ENCODE data around the gene GALM. TPM values are rescaled to one million over a fixed set of nuclear protein-coding genes. Genes with fewer than 3 reads are reported as not detected.
A peak's percentile ranks its signal among the peaks of the same experiment; 100 is the strongest.

Gene GALM
- total and polyA plus RNA-seq, 10 of the 15 experiments (the other 5 are each of a cell fraction or from before 2014, with no cell fraction given) = 1.1 to 4.0 (median 1.7) TPM

- no peak overlapping the region for H3K27ac ChIP-seq (ENCODE audit: control insufficient read depth, insufficient read depth)
- H3K9ac ChIP-seq (ENCODE audit: control insufficient read depth, insufficient read depth, low read length) = no peak overlapping the region
- H4K20me1 ChIP-seq (ENCODE audit: control insufficient read depth, insufficient read depth) = no peaks in the 10 kb centered on the region
- no peak for ATAC-seq
- POLR2A ChIA-PET = interaction anchor here (0.6 to 1.5 kb wide), 2 partner anchors 9 to 25 kb away, joined by 6 to 9 read pairs; no protein-coding TSS in a partner anchor
- H3K4me1 ChIP-seq (ENCODE audit: control insufficient read depth, insufficient read depth, low read length) = peaks cover 24% of the 10 kb centered on the region
- H3K79me2 ChIP-seq (ENCODE audit: control insufficient read depth, insufficient read depth, low read length) = no peaks in the 10 kb centered on the region
- TF ChIP-seq ELK1 (IDR thresholded peaks at IDR 0.05; ENCODE audit: low read depth, low read length) = no peak
- TF ChIP-seq RAD51 (IDR thresholded peaks at IDR 0.05) = no peak
- peak; percentile 16; the same call in 1 of the 2 replicates for TF ChIP-seq MTA2 (IDR thresholded peaks at IDR 0.05; ENCODE audit: low read depth)
- peak; percentile 77 for TF ChIP-seq SKIL (IDR thresholded peaks at IDR 0.05; ENCODE audit: low read depth, poor library complexity, severe bottlenecking)
- no peak for TF ChIP-seq POLR2AphosphoS5 (IDR thresholded peaks at IDR 0.05; ENCODE audit: low read length)
- TF ChIP-seq RELB (IDR thresholded peaks at IDR 0.05; ENCODE audit: low read depth) = 0 out of 2 replicates have a peak, but pooled peaks have one; percentile 17
- no peak for TF ChIP-seq CHD4 (IDR thresholded peaks at IDR 0.05)
- TF ChIP-seq KDM1A (IDR thresholded peaks at IDR 0.05; ENCODE audit: borderline replicate concordance) = no peak
- 0 out of 2 replicates have a peak, but pooled peaks have one; percentile 12 for TF ChIP-seq NBN (IDR thresholded peaks at IDR 0.05)
- peak; percentile 56 for TF ChIP-seq JUNB (IDR thresholded peaks at IDR 0.05)
- TF ChIP-seq IRF4 (IDR thresholded peaks at IDR 0.05; ENCODE audit: low read depth, low read length) = no peak
- no peak for TF ChIP-seq YBX1 (IDR thresholded peaks at IDR 0.05)
- in situ Hi-C loops (cut with MboI) = no loop called here
- BruUV-seq (replicated peaks) = no TSS peak
- intact Hi-C loops (cut with micrococcal nuclease; ENCODE audit: unreplicated experiment) = no loop called here
- no peak overlapping the region for H3K4me2 ChIP-seq (ENCODE audit: control insufficient read depth, insufficient read depth)
- RAD21 ChIA-PET (ENCODE audit: unreplicated experiment) = no interaction called here
- no peak overlapping the region for H3K4me3 ChIP-seq
- no peak overlapping the region for H2AFZ ChIP-seq (ENCODE audit: control insufficient read depth, low read depth, low read length)
- SMC1A ChIA-PET (ENCODE audit: uncharacterized antibody, unreplicated experiment) = no interaction called here
- no peaks in the 10 kb centered on the region for H3K36me3 ChIP-seq (ENCODE audit: control insufficient read depth in 2 of 2, insufficient read depth in 2 of 2, low read length in 1 of 2)
- CTCF ChIA-PET = no interaction called here
- no peak for FAIRE-seq
- WGBS (ENCODE audit: insufficient coverage, insufficient replicate concordance, low lambda C conversion rate, missing lambda C conversion rate) = 52% methylated on average over 2 of the region's 2 CpGs
- H3K9me3 ChIP-seq (replicated peaks; ENCODE audit: control insufficient read depth, insufficient read depth, low read length) = peaks cover 3% of the 10 kb centered on the region; the same call in 2 of the 3 replicates
- no peaks in the 10 kb centered on the region for H3K27me3 ChIP-seq (replicated peaks in 1 of 2; ENCODE audit: control insufficient read depth in 2 of 2, insufficient read depth in 2 of 2, low read length in 1 of 2)
- DNase-seq (ENCODE audit: low read depth, low spot score) = no peak
Measured at GRCh38 chr2:38631976-38632375, 33.9 kb upstream of the GALM start.
